ENCODE measurements around the gene NKD2.

The NKD2 gene

GRCh38 chr5:989961-990530 lies 18.6 kb upstream of the NKD2 start:
- H3K79me2 ChIP-seq (ENCODE audit: insufficient read depth, low read depth) = no peaks in the 10 kb centered on the region
- H3K36me3 ChIP-seq (ENCODE audit: insufficient read depth) = no peaks in the 10 kb centered on the region
- H3K4me2 ChIP-seq = no peak overlapping the region
- H3K27me3 ChIP-seq (ENCODE audit: insufficient read depth, low read depth) = no peaks in the 10 kb centered on the region
- no peak overlapping the region for H3K4me3 ChIP-seq (IDR thresholded peaks at IDR 0.05; ENCODE audit: insufficient read depth, low read depth, low read length)
- H3K4me1 ChIP-seq (ENCODE audit: low read depth, poor library complexity, severe bottlenecking) = no peaks in the 10 kb centered on the region
- no peak overlapping the region for H3K27ac ChIP-seq
- no peaks in the 10 kb centered on the region for H4K20me1 ChIP-seq (ENCODE audit: insufficient read depth)
- TF ChIP-seq CTCF (conservative IDR thresholded peaks at IDR 0.05; ENCODE audit: low read depth, low read length) = no peak
- no peak overlapping the region for H3K9ac ChIP-seq
- H2AFZ ChIP-seq (ENCODE audit: low read depth) = no peak overlapping the region

GRCh38 chr5:991472-992267 lies 16.9 kb upstream of the NKD2 start:
- TF ChIP-seq CTCF (conservative IDR thresholded peaks at IDR 0.05; ENCODE audit: low read depth, low read length) = no peak
- Histone ChIP-seq H3K27me3 (ENCODE audit: insufficient read depth, low read depth) (no peaks in the 10 kb centered on the region), H3K27ac (no peak overlapping the region), H3K4me2 (no peak overlapping the region), H3K4me1 (ENCODE audit: low read depth, poor library complexity, severe bottlenecking) (peaks cover 2% of the 10 kb centered on the region), H3K9ac (no peak overlapping the region), H2AFZ (ENCODE audit: low read depth) (no peak overlapping the region), H3K4me3 (IDR thresholded peaks at IDR 0.05; ENCODE audit: insufficient read depth, low read depth, low read length) (no peak overlapping the region), H3K36me3 (ENCODE audit: insufficient read depth) (no peaks in the 10 kb centered on the region), H3K79me2 (ENCODE audit: insufficient read depth, low read depth) (no peaks in the 10 kb centered on the region), H4K20me1 (ENCODE audit: insufficient read depth) (no peaks in the 10 kb centered on the region)

GRCh38 chr5:994272-994607 lies 14.4 kb upstream of the NKD2 start:
- H2AFZ ChIP-seq (ENCODE audit: low read depth) = no peak overlapping the region
- H3K4me2 ChIP-seq = no peak overlapping the region
- H4K20me1 ChIP-seq (ENCODE audit: insufficient read depth) = no peaks in the 10 kb centered on the region
- H3K4me1 ChIP-seq (ENCODE audit: low read depth, poor library complexity, severe bottlenecking) = peaks cover 13% of the 10 kb centered on the region
- no peak overlapping the region for H3K4me3 ChIP-seq (IDR thresholded peaks at IDR 0.05; ENCODE audit: insufficient read depth, low read depth, low read length)
- no peaks in the 10 kb centered on the region for H3K36me3 ChIP-seq (ENCODE audit: insufficient read depth)
- no peak overlapping the region for H3K27ac ChIP-seq
- no peaks in the 10 kb centered on the region for H3K79me2 ChIP-seq (ENCODE audit: insufficient read depth, low read depth)
- TF ChIP-seq CTCF (conservative IDR thresholded peaks at IDR 0.05; ENCODE audit: low read depth, low read length) = no peak
- no peak overlapping the region for H3K9ac ChIP-seq
- no peaks in the 10 kb centered on the region for H3K27me3 ChIP-seq (ENCODE audit: insufficient read depth, low read depth)

GRCh38 chr5:994821-995220 lies 13.8 kb upstream of the NKD2 start:
- TF ChIP-seq CTCF (conservative IDR thresholded peaks at IDR 0.05; ENCODE audit: low read depth, low read length) = no peak
- H3K4me3 ChIP-seq (IDR thresholded peaks at IDR 0.05; ENCODE audit: insufficient read depth, low read depth, low read length) = no peak overlapping the region
- no peaks in the 10 kb centered on the region for H3K79me2 ChIP-seq (ENCODE audit: insufficient read depth, low read depth)
- no peak overlapping the region for H2AFZ ChIP-seq (ENCODE audit: low read depth)
- no peak overlapping the region for H3K4me2 ChIP-seq
- H3K36me3 ChIP-seq (ENCODE audit: insufficient read depth) = no peaks in the 10 kb centered on the region
- no peak overlapping the region for H3K9ac ChIP-seq
- H3K4me1 ChIP-seq (ENCODE audit: low read depth, poor library complexity, severe bottlenecking) = peaks cover 13% of the 10 kb centered on the region
- H3K27me3 ChIP-seq (ENCODE audit: insufficient read depth, low read depth) = no peaks in the 10 kb centered on the region
- H3K27ac ChIP-seq = no peak overlapping the region
- no peaks in the 10 kb centered on the region for H4K20me1 ChIP-seq (ENCODE audit: insufficient read depth)

All from KMS-11 (cell line).